ENCODE data around the gene TEX22. TPM values are rescaled to one million over a fixed set of nuclear protein-coding genes. Genes with fewer than 3 reads are reported as not detected.

TEX22 gene
- total RNA-seq, 4 donors from 2014 or later: 1.1 to 3.8 TPM; not detected in 2

- Histone ChIP-seq H3K9me3 (no peaks in the 10 kb centered on the region), H3K36me3 (no peaks in the 10 kb centered on the region), H3K4me1 (peaks cover 0 to 12% of the 10 kb centered on the region in 2 donors), H3K27me3 (peaks cover 3 to 17% of the 10 kb centered on the region in 2 donors), H3K27ac (no peak overlapping the region), H3K4me3 (no peak overlapping the region)
- no peak for TF ChIP-seq CTCF (IDR thresholded peaks at IDR 0.05)
- no peak for TF ChIP-seq POLR2A (IDR thresholded peaks at IDR 0.05)
- no peak for DNase-seq
- intact Hi-C loops (cut with DNase I; ENCODE audit: low total_unique reads): no loop called here
Observed at GRCh38 chr14:105413544-105413886, 15.2 kb downstream of the TEX22 start.

DNA sequence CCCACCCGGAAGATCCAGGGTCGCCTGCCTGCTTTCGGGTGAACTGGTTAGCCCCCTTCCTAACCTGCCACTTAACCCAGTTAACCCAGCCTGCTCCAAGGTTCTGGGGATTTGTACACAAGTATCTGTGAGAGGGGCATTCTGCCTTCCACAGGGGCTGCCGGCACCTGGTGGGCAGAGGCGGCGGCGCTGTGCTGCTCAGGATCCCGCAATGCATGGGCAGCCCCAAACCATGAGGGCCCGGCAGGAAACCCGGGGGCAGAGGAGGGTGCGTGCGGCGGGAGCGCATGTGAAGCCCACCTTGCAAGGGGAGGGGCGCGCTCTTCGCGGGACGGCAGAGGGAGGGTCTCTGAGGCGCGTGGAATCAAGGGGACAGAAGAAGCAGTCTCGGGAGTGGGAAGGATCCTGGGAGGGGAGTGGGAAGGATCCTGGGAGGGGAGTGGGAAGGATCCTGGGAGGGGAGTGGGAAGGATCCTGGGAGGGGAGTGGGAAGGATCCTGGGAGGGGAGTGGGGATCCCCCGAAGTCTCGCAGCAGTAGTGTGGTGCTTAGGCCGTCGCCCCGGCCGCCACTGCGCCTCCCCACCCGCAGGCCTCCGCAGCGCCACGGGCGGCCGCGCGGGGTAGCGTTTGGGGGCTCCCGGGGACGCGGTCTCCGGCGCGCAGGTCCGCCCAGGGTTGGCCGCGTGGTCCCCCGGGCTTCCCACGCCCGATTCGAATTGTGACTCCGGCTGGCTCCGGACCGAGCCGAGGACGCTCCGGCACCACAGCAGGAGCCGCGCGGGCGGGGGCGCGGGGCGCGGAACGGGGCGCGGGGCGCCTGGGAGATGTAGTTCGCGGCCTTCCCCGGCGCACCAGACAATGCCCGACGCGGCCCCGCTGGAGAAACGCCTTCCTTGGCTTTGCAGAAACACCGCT lies 16.4 kb downstream of the TEX22 start:
- DNase-seq: peak; percentile 64 to 81
- peak overlapping the region; percentile 68 to 70 for H3K27ac ChIP-seq
- peaks cover 7 to 22% of the 10 kb centered on the region in 2 donors for H3K4me1 ChIP-seq
- intact Hi-C loops (cut with DNase I; ENCODE audit: low total_unique reads): no loop called here
- no peaks in the 10 kb centered on the region for H3K36me3 ChIP-seq
- H3K9me3 ChIP-seq: no peaks in the 10 kb centered on the region
- peaks cover 3 to 17% of the 10 kb centered on the region in 2 donors for H3K27me3 ChIP-seq
- H3K4me3 ChIP-seq: peak overlapping the region; percentile 24 to 55
- TF ChIP-seq POLR2A (IDR thresholded peaks at IDR 0.05) (peak in 1 of 2 donors; percentile 35), CTCF (IDR thresholded peaks at IDR 0.05) (peak; percentile 41 to 95 (median 86))

GRCh38 chr14:105415481-105416428 lies 17.4 kb downstream of the TEX22 start:
- peak overlapping the region; percentile 68 to 70 for H3K27ac ChIP-seq
- intact Hi-C loops (cut with DNase I; ENCODE audit: low total_unique reads): no loop called here

DNA sequence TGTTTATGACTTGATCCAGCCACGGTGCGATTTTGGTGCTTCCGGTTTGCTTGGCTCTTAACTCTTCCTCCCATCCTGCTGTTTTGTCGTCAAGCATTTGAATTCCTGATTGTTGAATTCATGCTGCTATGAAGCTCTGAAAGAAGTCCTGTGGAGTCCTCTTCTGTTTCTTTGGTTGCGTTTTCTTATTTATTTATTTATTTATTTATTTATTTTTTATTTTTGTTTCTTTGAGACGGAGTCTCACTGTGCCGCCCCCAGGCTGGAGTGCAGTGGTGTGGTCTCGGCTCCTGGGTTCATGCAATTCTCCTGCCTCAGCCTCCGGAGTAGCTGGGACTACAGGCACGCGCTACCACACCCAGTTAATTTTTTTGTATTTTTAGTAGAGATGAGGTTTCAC lies 18.3 kb downstream of the TEX22 start:
- intact Hi-C loops (cut with DNase I; ENCODE audit: low total_unique reads): no loop called here
- H3K27me3 ChIP-seq: peaks cover 0 to 7% of the 10 kb centered on the region in 2 donors

More at GRCh38 chr14:105415481-105416428, 17.4 kb downstream of the TEX22 start:
- Histone ChIP-seq H3K36me3 (no peaks in the 10 kb centered on the region), H3K4me3 (peak overlapping the region in 1 of 2 donors; percentile 55), H3K9me3 (no peaks in the 10 kb centered on the region), H3K4me1 (peaks cover 7 to 22% of the 10 kb centered on the region in 2 donors), H3K27me3 (peaks cover 2 to 10% of the 10 kb centered on the region in 2 donors)
- no peak for DNase-seq
- no peak for TF ChIP-seq CTCF (IDR thresholded peaks at IDR 0.05)
- no peak for TF ChIP-seq POLR2A (IDR thresholded peaks at IDR 0.05)

More for the DNA sequence above, 18.3 kb downstream of the TEX22 start:
- Histone ChIP-seq H3K27ac (no peak overlapping the region), H3K36me3 (no peaks in the 10 kb centered on the region), H3K4me1 (peaks cover 7 to 21% of the 10 kb centered on the region in 2 donors), H3K9me3 (no peaks in the 10 kb centered on the region), H3K4me3 (no peak overlapping the region)
- no peak for DNase-seq
- TF ChIP-seq CTCF (IDR thresholded peaks at IDR 0.05) (no peak), POLR2A (IDR thresholded peaks at IDR 0.05) (no peak)
